Stimulated activated CD4-positive, alpha-beta T cell treated with anti-CD3 and anti-CD28 coated beads, Interleukin-2, amount 100 ng/mL, for 4 hours (primary cell): ENCODE measurements around the gene CCR9.

ENCODE experiments used
- DNase-seq: peaks from one replicate; pipeline ENCODE4 v3.0.0-alpha.2; 2020; ENCODE audit warnings: low read depth

Gene CCR9

DNA sequence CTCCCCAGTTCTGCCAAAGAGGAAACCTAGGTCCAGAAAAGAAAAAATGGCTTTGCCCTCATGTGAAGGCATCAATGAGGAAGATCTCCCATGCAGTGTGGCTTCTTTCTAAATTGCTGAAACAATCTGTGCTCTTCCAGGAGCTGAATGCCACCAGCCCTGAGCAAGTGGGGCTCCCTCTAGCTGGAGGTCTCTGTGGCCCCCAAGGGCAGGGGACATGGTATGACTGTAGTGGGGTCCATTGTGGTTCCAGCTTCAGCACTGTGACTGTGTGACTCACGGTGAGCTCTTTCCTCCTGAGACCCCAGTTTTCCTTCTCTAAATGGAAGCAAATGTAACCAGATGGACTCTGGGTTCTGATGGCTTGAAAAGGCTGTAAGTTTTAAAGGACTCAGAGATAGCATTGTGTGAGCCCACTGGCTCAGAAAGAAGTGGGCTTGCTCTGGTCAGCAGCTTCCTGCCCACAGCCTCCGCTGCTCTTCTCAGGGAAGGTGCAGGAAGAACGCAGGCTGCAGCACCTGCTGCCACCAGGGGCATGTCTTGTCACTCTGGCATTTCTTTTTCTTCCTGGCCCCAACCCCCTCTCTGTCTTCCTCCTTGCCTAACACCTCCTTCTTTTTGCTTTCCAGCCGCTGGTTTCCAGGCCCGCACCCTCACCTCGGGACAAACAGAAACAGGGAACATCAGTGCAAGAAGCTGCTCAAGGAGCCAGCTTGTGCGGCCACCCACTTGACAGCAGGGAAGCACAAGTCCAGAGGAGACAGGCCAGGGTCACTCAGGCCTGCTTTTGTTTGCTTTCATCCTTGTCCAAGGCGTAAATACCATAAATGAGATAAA is 51.1 kb downstream of the CCR9 start:
- no peak for DNase-seq

DNA sequence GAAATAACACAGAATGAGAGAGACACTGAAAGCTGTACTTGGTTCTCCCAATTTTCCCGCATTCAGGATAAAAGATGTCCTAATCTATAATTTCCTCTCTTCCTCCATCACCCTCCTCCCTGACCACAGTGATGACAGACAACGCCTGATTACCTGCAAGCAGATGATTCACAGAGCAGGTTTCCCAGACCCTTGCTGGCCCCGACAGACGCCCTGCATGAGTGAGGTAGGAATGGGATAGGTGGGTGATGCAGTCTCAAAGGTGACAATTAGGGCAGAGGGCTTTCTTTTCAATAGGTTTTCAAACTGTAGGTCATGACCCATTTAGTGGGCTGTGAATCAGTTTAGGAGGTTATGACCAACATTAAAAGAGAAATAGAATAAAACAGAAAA is 51.7 kb downstream of the CCR9 start:
- no peak for DNase-seq

DNA sequence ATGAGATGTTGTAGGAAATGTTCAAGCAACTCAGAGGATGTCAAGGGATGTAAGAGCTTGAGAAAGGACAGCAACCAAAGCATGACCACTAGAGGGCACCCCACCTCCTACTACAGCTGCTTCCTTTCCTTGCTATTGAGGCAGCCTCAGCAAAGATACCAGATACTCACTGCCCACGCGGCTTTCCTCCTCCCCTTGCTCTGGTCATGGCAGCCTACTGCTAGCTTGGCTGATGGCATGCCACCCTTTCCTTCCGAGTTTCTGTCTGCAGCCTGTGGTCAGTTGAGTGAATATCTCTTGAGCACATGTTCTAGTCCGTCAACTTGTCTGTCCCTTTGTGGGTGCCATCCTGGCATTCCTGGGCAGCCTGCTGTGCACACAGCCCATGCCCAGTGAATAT is 52.5 kb downstream of the CCR9 start:
- DNase-seq, result peak; percentile 83

DNA sequence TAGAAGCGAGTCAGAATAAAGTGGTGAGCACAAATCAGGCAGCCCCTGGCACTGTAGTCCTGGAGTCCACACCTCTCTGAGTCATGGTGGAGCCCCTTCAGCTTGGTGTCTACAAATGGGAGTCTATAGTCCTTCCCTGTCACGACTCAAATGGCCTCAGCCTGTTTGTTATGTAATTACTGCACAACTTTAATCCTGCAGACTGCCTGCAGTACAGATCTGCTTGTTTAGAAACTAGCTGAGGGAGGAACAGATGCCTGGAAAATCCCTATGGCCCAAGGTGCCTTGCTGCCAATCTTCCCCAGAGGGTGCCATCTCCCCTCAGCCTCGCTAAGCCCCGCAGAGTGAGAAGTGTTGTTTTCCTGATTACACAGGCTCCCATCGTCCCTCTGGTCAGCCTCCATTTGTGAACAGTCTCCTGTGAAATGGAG is 53.0 kb downstream of the CCR9 start:
- no peak for DNase-seq

DNA sequence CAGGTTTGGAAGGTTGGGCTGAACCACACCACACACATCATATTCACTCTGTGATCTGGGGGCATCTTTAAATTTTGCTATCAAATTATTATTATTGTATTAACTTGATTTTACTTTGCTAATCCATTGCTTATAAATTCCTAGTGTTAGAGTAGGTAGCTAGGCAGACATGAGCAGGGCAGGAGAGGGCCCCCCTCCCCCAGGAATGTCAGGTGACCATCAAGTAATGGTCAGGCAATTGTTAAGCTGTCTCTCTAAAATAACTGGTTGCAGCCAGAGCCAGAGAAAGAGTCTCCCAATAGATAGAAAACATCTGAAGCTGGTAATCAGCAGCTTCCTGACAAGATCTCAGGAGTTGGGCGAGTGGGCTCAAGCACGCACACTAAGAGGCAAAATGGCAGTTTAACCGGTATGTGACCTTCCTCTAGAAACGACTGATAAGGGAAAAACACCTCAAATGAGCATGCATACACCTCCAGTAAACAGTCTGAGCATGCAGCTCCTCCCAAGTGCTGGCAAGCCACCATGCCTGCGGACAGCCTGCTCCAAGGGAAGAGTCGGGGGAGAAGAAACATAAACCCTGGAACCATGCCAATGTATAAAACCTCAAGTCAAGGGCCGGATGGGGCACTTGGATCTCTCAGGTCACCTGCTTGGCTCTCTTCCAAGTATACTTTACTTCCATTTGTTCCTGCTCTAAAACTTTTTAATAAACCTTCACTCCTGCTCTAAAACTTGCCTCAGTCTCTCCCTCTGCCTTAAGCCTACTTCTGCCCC is 53.8 kb downstream of the CCR9 start:
- no peak for DNase-seq

DNA sequence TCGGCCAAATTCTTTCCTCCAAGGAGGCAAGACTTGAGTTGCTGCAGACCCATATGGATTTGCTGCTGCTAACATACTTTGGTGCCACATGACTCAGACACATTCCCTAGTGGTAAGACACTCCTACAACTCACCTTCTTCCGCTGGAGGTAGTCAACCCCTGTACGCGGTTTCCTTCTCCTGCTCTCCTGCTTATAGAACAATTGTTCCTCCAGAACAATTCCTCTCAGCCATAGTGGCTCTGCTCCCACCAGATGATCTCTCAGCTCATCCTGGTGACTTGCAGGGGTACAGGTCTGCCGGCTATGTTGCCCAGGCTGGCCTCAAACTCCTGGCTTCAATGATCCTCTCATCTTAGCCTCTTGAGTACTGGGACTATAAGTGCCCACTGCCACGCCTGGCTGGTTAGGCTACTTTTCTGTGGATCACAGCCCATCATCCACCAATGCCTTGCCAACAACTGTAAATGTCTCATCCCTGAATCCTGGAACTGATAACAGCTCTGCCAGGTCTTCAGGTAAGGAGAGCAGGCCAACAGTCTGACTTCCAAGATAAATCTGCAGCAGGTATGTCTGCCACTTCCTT is 54.5 kb downstream of the CCR9 start:
- DNase-seq, result no peak

DNA sequence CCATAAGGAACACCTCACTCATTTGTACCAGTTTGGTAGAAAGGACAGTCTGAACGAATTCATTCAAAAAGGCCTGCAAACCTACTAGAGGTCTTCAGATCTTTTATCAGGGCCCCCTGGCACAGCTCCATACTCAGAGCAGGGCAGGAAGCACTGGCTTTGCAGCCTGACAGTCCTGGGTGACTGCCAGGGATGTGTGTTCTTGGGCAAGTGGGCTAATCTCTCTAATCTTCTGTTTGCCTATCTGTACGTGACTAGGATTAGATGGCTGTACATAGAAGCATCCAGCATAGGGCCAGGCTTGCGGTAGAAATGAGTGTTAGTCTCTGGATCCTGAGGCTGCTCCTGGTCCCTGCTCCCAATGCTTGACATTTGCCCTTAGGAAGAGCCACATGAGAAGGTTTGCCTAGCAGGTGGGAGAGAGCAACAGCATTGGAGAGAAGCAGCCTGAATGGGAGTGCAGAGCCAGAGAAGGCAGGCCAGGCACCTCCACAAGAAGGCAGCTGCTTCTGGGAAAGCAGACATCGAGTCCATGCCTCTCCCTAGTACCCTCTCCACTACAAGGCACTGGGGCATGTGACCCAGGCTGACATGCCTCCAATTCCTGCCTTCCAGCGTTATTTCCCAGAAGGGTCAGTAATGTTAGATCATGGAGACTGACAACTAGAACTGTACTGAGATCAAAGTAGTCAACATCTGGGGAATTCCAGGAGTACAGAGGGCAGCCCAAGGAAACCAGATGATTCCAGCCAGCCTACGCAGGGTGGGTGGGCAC is 55.9 kb downstream of the CCR9 start:
- no peak for DNase-seq

DNA sequence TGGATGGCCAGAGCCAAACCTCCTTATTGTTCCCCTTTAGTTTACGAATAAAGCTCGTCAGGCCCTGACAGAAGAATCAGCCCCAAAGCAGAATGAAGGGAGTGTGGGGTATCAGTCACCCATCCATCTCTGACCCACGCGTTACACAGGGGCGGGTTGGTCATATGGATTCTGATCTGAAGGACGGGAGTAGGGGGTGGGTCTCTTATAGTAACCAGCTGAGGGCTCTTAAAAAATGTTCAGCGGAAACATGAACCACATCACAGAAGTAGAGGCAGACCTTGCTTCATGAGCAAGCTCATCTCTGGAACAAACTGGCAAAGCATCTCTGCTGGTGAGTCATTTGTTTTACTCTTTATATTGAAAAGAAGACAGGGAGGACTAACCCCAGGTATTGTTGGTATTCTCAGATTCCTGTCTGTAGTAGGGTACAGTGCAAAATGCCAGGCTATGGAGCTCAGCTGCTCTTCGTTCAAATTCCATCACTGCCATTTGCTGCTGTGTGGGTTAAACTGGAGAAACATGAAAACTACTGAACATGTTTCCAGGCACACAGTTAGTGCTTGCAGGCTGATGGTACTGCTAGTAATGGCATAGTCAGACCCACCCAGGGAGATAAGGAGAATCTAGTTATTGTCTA is 57.0 kb downstream of the CCR9 start, which contains the start of gene CXCR6:
Gene CXCR6 (plus strand): TSS at position 258 of the 640 bp plus-strand sequence. CDS start 3,018 bp downstream, outside the sequence.
- DNase-seq, result peak; percentile 39

DNA sequence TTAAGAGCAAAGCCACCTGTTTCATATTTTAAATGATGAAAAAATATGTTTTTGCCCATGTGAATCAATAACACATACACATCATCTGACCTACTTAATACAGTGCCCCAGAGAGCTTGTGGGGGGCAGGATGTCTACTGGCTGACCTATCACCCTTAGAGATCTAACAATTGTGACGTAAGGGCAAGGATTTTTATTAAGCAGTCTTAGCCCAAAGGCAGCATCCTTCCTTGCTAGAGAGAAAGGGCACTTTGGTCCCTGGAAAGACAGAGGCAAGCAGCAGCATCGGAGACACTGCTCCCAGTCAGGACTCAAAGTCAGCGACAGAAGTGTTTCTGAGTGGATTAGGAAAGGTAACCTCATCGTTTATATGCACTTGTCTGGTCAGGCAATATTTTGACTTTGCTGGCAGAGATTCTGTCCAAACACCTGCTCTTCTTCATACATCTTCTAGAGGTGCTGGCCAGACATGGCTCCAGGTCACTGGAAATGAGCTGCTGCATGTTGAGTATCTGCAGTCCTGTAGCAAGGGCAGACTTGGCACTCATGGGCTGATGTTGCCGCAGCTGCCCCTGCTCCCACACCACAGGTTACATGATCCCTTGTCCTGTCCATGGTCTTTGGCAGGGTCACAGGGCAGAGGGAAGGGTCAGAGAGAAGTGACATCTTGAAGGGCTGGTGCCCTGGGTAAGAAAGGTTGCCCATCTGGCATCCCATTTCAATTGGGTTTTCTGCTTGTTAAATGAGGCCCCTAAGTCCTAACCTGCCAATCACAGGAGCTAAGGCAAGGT is 58.7 kb downstream of the CCR9 start:
- DNase-seq, result no peak

DNA sequence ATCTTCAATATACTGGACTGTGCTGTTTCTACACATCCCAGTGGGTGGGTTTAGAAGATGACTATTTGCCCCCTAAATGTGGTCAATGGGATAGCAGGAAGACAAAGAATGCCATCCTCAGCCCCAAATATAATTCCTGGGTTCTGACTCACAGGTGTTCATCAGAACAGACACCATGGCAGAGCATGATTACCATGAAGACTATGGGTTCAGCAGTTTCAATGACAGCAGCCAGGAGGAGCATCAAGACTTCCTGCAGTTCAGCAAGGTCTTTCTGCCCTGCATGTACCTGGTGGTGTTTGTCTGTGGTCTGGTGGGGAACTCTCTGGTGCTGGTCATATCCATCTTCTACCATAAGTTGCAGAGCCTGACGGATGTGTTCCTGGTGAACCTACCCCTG is 60.0 kb downstream of the CCR9 start:
- DNase-seq, result no peak

DNA sequence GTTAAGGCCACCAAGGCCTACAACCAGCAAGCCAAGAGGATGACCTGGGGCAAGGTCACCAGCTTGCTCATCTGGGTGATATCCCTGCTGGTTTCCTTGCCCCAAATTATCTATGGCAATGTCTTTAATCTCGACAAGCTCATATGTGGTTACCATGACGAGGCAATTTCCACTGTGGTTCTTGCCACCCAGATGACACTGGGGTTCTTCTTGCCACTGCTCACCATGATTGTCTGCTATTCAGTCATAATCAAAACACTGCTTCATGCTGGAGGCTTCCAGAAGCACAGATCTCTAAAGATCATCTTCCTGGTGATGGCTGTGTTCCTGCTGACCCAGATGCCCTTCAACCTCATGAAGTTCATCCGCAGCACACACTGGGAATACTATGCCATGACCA is 60.5 kb downstream of the CCR9 start:
- DNase-seq, result no peak

DNA sequence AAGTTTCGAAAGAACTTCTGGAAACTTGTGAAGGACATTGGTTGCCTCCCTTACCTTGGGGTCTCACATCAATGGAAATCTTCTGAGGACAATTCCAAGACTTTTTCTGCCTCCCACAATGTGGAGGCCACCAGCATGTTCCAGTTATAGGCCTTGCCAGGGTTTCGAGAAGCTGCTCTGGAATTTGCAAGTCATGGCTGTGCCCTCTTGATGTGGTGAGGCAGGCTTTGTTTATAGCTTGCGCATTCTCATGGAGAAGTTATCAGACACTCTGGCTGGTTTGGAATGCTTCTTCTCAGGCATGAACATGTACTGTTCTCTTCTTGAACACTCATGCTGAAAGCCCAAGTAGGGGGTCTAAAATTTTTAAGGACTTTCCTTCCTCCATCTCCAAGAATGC is 61.0 kb downstream of the CCR9 start:
- DNase-seq, result no peak

DNA sequence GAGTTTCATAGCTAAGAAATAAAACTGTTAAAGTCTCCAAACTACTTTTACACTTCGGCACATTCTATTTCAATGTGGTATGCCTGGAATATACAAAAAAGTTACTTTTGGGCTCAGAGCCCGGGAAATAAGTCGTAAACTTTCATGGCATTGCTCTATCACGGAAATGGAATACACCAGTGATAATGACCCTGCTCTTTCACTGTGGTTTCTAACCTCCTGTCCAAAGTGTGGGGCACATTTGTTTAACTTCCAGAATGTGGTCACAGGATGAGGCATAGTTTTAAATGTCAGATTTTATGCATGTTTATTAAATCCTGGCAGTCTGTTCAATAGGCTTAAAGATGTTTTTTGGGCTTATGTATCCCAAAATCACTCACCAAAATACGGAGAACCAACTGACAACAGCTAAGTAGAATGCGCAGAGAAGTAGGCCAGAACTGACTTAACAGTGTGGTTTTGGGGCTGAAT is 62.0 kb downstream of the CCR9 start:
- DNase-seq, result no peak

DNA sequence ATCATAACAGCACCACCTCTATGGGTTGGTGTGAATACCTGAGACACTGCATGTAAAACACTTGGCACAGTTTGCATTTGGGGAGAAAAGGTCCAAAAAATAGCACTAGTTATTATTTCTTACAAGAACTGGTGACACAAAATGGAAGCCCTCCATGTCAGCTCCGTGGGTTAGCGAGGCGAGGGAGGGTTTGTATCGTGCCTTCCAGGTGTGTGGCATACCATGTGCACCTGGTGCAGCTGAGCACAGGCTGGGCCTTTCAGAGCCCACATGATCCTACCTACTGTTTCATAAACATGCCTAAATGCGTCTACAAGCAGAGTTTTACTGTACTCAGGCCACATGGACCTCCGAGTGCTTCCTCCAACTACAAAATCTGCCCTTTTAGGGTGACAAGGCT is 62.5 kb downstream of the CCR9 start:
- no peak for DNase-seq

DNA sequence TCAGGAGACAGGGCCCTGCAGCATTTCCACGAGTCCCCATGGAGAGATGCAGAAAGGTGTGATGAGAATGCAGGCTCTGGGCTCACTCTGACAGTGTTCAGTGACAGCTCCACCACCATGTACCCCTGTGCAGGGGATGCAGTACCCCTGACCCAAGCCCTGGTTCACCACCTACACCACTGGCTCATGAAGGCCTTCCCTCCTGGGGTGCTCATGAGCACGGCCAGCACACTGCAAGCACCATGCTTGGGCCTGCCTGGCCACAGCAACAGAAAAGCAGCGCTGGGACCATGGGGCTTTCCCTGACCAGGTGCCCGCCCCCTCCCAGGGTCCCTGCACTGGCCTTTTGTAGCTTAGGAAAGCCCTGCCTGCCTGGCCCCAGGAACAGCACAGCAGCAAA is 63.1 kb downstream of the CCR9 start:
- DNase-seq, result no peak

DNA sequence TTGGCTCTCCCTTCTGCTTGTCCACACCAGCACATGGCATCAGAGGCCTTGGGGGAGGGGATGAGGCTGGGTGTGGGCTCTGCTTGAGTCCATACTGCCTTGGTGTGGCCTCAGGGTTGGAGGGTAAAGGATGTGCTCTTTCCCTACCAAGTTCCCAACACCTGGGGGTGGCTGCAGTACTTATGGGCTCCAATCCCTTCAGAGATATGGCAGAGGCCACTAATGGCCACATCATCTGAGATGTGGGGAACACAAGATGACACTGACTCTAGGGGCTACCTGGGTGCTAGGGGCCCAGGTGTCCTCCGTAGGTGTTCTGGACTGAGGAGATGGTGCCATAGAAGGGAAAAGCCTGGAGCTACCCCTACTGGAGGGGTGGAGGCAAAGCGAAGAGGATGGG is 63.8 kb downstream of the CCR9 start:
- no peak for DNase-seq

DNA sequence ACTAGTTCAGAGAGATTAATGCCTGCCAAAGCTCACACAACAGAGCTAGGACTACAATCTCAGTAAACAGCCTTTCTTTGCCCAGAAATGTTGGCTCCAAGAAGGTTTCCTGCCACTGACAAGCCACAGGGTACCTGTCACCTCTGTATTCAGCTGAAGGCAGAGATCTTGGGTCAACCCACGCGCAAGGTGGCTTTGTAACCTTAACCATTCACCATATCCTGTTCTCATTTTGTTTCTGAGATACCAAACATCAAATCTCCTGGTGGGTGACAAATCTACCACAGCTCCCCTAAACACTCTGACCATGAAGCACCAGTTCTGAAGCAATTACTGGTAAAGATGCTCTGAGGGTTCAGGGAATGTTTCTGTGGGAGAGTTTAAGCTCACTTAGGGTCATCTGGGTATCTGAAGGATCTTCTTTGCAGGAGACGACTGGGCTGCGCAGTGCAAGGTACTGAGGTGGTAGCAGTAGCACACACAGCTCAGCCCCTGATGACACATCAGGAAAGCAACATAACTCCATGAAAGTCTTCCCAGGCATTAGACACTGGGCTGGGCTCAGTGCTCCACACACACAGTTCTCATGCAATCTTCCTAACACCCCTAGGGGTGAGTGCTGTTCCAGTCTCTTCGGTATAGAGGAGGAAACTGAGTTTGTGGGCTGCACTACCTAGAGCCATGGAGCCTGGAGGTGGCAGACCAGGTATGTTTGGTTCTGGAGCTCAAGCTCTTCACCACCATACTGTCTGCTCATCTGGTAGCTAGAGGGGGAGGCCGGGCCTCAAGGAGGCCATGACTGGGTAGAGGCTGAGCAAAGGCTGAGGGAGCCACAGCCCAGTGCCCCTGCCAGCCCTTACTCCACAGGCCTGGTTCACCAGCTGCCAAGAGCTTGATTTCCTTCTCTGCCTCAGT is 64.6 kb downstream of the CCR9 start:
- no peak for DNase-seq

DNA sequence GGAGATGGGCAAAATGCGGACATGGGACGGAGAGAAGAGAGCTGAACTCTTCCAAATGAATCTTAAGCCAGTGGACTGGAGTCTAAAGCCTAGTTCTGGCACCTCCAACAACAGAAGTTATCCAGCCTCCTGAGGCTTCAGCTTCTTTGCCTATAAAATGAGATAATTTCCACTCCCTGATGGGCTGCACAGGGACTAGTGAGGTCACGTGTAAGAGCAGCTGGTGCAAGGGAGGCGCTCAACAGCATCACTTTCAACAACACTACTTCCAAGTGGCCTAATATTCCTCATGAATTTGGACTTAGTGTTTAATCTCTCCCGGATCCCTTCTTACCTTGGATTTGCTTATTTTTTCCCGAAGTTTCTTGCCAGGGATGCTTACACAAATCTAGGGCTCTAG is 65.6 kb downstream of the CCR9 start:
- DNase-seq, result no peak

DNA sequence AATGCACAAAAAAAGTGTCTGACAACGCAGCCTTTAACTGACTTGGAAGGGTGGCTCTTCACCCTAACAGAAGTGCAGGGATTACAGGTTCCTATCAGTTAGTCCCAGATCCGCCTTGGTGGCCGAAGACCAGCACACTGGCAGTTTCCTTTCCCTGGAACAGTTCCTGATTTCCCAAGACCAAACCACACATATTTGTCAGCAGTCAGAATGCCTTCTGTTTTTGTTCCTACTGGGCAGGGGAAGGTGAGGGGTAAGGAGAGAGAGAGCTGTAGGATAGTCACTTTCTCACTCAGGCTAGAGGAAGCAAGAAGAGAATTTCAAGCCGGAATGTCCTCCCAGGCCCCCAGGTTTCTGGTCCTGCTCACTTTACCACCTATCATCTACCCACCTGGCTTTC is 66.1 kb downstream of the CCR9 start:
- DNase-seq, result no peak
